PC-3 (cell line): Measurements from ENCODE around the gene WNT7B. TPM values are rescaled to one million over a fixed set of nuclear protein-coding genes. Genes with fewer than 3 reads are reported as not detected.

ENCODE experiments used
- ATAC-seq: fragments of 200-7000 bp; cut with Tn5 transposase; 2 replicates; pipeline ENCODE4 v1.9.1; 2020; ENCODE audit warnings: mild to moderate bottlenecking, moderate library complexity
- BruUV-seq: library from RNA; stranded (reverse); fragments of 400-500 nt; replicated peaks from 2 replicates; lab custom pipeline; 2021; lab: Mats Ljungman, UMichigan
- CTCF ChIA-PET: fragments of 300-600 bp; sonication (Branson Sonifier 250); formaldehyde crosslinking; loops from one replicate; lab custom pipeline; 2022; ENCODE audit warnings: antibody characterized with exemption; lab: Charles Lee
- POLR2A ChIA-PET: fragments of 300-600 bp; sonication (Branson Sonifier 250); formaldehyde crosslinking; loops from one replicate; lab custom pipeline; 2022; ENCODE audit warnings: antibody characterized with exemption; ENCODE audit not compliant: unreplicated experiment; lab: Charles Lee
- DNase-seq: peaks from one replicate; pipeline ENCODE4 v3.0.0-alpha.2; 2015
- H2AFZ ChIP-seq: fragments of 300-600 bp; sonication (generic); 2 replicates; pipeline ENCODE4 v1.6.0; 2016; ENCODE audit warnings: antibody characterized with exemption, low read length
- H3F3A ChIP-seq: fragments of 300-600 bp; sonication (generic); one replicate; pipeline ENCODE4 v1.6.0; 2017; ENCODE audit warnings: antibody characterized with exemption, low read length, control low read depth, mild to moderate bottlenecking; ENCODE audit not compliant: unreplicated experiment
- H3K27ac ChIP-seq: fragments of 300-600 bp; sonication (generic); 2 replicates; pipeline ENCODE4 v1.5.1; 2016; ENCODE audit warnings: mild to moderate bottlenecking, low read length
- H3K27me3 ChIP-seq: fragments of 300-600 bp; sonication (generic); 2 replicates; pipeline ENCODE4 v1.6.1; 2016; ENCODE audit warnings: low read length, mixed read lengths
- H3K36me3 ChIP-seq: fragments of 300-600 bp; sonication (generic); 2 replicates; pipeline ENCODE4 v1.6.1; 2016; ENCODE audit warnings: low read depth, mixed run types, low read length, mixed read lengths
- H3K4me1 ChIP-seq: fragments of 300-600 bp; sonication (generic); 2 replicates; pipeline ENCODE4 v1.5.1; 2016; ENCODE audit warnings: low read length; ENCODE audit not compliant: insufficient read depth
- H3K4me2 ChIP-seq: fragments of 300-600 bp; sonication (generic); 2 replicates; pipeline ENCODE4 v1.6.0; 2016; ENCODE audit warnings: low read length
- H3K4me3 ChIP-seq: fragments of 300-600 bp; sonication (generic); 2 replicates; pipeline ENCODE4 v1.5.1; 2016; ENCODE audit warnings: mild to moderate bottlenecking, low read length, mixed read lengths
- H3K79me2 ChIP-seq: fragments of 300-600 bp; sonication (generic); 2 replicates; pipeline ENCODE4 v1.6.1; 2017; ENCODE audit warnings: low read length, mixed read lengths
- H3K9ac ChIP-seq: fragments of 300-600 bp; sonication (generic); 2 replicates; pipeline ENCODE4 v1.6.0; 2016; ENCODE audit warnings: mild to moderate bottlenecking, low read length
- H3K9me2 ChIP-seq: fragments of 300-600 bp; sonication (generic); replicated peaks from 2 replicates; pipeline ENCODE4 v1.6.1; 2016; ENCODE audit warnings: mixed run types, low read length, mixed read lengths
- H3K9me3 ChIP-seq: fragments of 300-600 bp; sonication (generic); 2 replicates; pipeline ENCODE4 v1.6.1; 2016; ENCODE audit warnings: low read length, mixed read lengths
- H4K20me1 ChIP-seq: fragments of 300-600 bp; sonication (generic); 2 replicates; pipeline ENCODE4 v1.6.1; 2016; ENCODE audit warnings: low read length, mixed read lengths
- CTCF ChIP-seq: fragments of 300-600 bp; sonication (generic); conservative IDR thresholded peaks from 2 replicates; pipeline ENCODE4 v1.5.1; 2017; ENCODE audit warnings: antibody characterized with exemption, low read depth, mild to moderate bottlenecking, low read length
- EZH2 ChIP-seq: fragments of 300-600 bp; sonication (generic); IDR thresholded peaks from one replicate; pipeline ENCODE4 v1.6.1; 2017; ENCODE audit warnings: antibody characterized with exemption, mild to moderate bottlenecking, low read length; ENCODE audit not compliant: unreplicated experiment
- EZH2phosphoT487 ChIP-seq: fragments of 300-600 bp; sonication (generic); IDR thresholded peaks from 2 replicates; pipeline ENCODE4 v1.6.1; 2018; ENCODE audit warnings: mild to moderate bottlenecking, antibody characterized with exemption, low read length, borderline replicate concordance
- intact Hi-C: fragments of 100-400 bp; cut with micrococcal nuclease; formaldehyde crosslinking; loops from 2 replicates; pipeline ENCODE4 v1.9.0; 2023
- total RNA-seq: library from RNA; depleted of rRNA; stranded (reverse); fragments of >200 nt; gene quantifications from 2 replicates; pipeline ENCODE4 v1.2.3, GENCODE V29; 2014

WNT7B gene
- total RNA-seq, 1 experiment from 2014 or later = 42.0 TPM

- POLR2A ChIA-PET = no interaction called here
- H3K4me2 ChIP-seq = no peak overlapping the region
- H3K27ac ChIP-seq = no peak overlapping the region
- no peak for ATAC-seq
- CTCF ChIA-PET = no interaction called here
- no peaks in the 10 kb centered on the region for H3K9me3 ChIP-seq
- intact Hi-C loops = no loop called here
- no peaks in the 10 kb centered on the region for H3K36me3 ChIP-seq
- no peaks in the 10 kb centered on the region for H3K9me2 ChIP-seq
- no peak overlapping the region for H2AFZ ChIP-seq
- H3F3A ChIP-seq = no peaks in the 10 kb centered on the region
- DNase-seq = no peak
- no peaks in the 10 kb centered on the region for H3K79me2 ChIP-seq
- H4K20me1 ChIP-seq = no peaks in the 10 kb centered on the region
- no peak overlapping the region for H3K4me3 ChIP-seq
- no TSS peak for BruUV-seq
- H3K9ac ChIP-seq = no peak overlapping the region
- H3K4me1 ChIP-seq = peaks cover 36% of the 10 kb centered on the region
- H3K27me3 ChIP-seq = no peaks in the 10 kb centered on the region
- no peak for TF ChIP-seq CTCF
- TF ChIP-seq EZH2phosphoT487 = no peak
- TF ChIP-seq EZH2 = no peak
These were observed 59.8 kb downstream of the WNT7B start for GRCh38 chr22:45917146-45917545.

- H3K4me3 ChIP-seq = no peak overlapping the region
- no peak for TF ChIP-seq CTCF
- no peak for TF ChIP-seq EZH2phosphoT487
- no peak for TF ChIP-seq EZH2
- no peak overlapping the region for H3K9ac ChIP-seq
- DNase-seq (no peak), ATAC-seq (no peak)
- no TSS peak for BruUV-seq
- H3K36me3 ChIP-seq = no peaks in the 10 kb centered on the region
- H3K9me2 ChIP-seq = no peaks in the 10 kb centered on the region
- H3K4me2 ChIP-seq = no peak overlapping the region
- peaks cover 42% of the 10 kb centered on the region for H3K4me1 ChIP-seq
- H2AFZ ChIP-seq = no peak overlapping the region
- no peaks in the 10 kb centered on the region for H3K79me2 ChIP-seq
- H4K20me1 ChIP-seq = no peaks in the 10 kb centered on the region
- H3K27me3 ChIP-seq = no peaks in the 10 kb centered on the region
- intact Hi-C loops = no loop called here
- H3F3A ChIP-seq = no peaks in the 10 kb centered on the region
- no peaks in the 10 kb centered on the region for H3K9me3 ChIP-seq
- H3K27ac ChIP-seq = no peak overlapping the region
- ChIA-PET CTCF (no interaction called here), POLR2A (no interaction called here)
These were observed 60.4 kb downstream of the WNT7B start for GRCh38 chr22:45916515-45916914.

- Histone ChIP-seq H3K9me3 (no peaks in the 10 kb centered on the region), H3K79me2 (no peaks in the 10 kb centered on the region), H3F3A (no peaks in the 10 kb centered on the region), H3K9me2 (no peaks in the 10 kb centered on the region), H3K27ac (no peak overlapping the region), H3K36me3 (no peaks in the 10 kb centered on the region), H3K4me2 (no peak overlapping the region), H3K4me1 (peaks cover 48% of the 10 kb centered on the region), H2AFZ (no peak overlapping the region), H3K27me3 (no peaks in the 10 kb centered on the region), H3K9ac (no peak overlapping the region), H3K4me3 (no peak overlapping the region), H4K20me1 (no peaks in the 10 kb centered on the region)
- CTCF ChIA-PET = no interaction called here
- no peak for TF ChIP-seq CTCF
- TF ChIP-seq EZH2phosphoT487 = no peak
- TF ChIP-seq EZH2 = no peak
- ATAC-seq (no peak), DNase-seq (no peak)
- intact Hi-C loops = no loop called here
- BruUV-seq = no TSS peak
- POLR2A ChIA-PET = no interaction called here
These were observed 61.1 kb downstream of the WNT7B start for GRCh38 chr22:45915841-45916240.
